NCI-H2196 treated with DMSO at 0.1 percent for 48 hours (cell line): ENCODE measurements around the gene LCE2A.
"Not testable (repeated sequence)": the region's sequence is repeated elsewhere in the genome, so short reads cannot be mapped to it uniquely, and the experiment has no call there.

ENCODE experiments used
- DNase-seq: peaks from one replicate; lab custom pipeline; 2025; ENCODE audit not compliant: unreplicated experiment; lab: John Stamatoyannopoulos, UW

LCE2A gene

GRCh38 chr1:152697701-152698600, at the start of gene LCE2A:
Gene LCE2A (plus strand): TSS chr1:152698345. CDS start chr1:152698902, 557 bp downstream.
- no peak for DNase-seq

GRCh38 chr1:152654110-152654509, 44.0 kb upstream of the LCE2A start:
- DNase-seq, result peak; percentile 2

GRCh38 chr1:152656459-152656858, 41.7 kb upstream of the LCE2A start:
- no peak for DNase-seq

- DNase-seq, result no peak
Measured at GRCh38 chr1:152657677-152658076, 40.5 kb upstream of the LCE2A start.

GRCh38 chr1:152658649-152659048, 39.5 kb upstream of the LCE2A start:
- DNase-seq, result no peak

GRCh38 chr1:152663098-152663497, 35.0 kb upstream of the LCE2A start, which contains the start of gene LCE2D:
Gene LCE2D (plus strand): TSS chr1:152663380. CDS start chr1:152664106, 726 bp downstream.
- no peak for DNase-seq

GRCh38 chr1:152666171-152666570, 32.0 kb upstream of the LCE2A start:
- DNase-seq, result not testable (repeated sequence)

- no peak for DNase-seq
Measured at GRCh38 chr1:152667648-152668047, 30.5 kb upstream of the LCE2A start.

- no peak for DNase-seq
Measured at GRCh38 chr1:152673016-152673415, 25.1 kb upstream of the LCE2A start.

GRCh38 chr1:152674983-152675382, 23.2 kb upstream of the LCE2A start, which contains the start of gene LCE2C:
Gene LCE2C (plus strand): TSS chr1:152675279. CDS start chr1:152676016, 737 bp downstream.
- DNase-seq, result not testable (repeated sequence)

- DNase-seq, result no peak
Measured at GRCh38 chr1:152679459-152679858, 18.7 kb upstream of the LCE2A start.

- DNase-seq, result no peak
Measured at GRCh38 chr1:152681616-152682015, 16.5 kb upstream of the LCE2A start.

GRCh38 chr1:152683846-152684245, 14.3 kb upstream of the LCE2A start:
- no peak for DNase-seq

GRCh38 chr1:152685823-152686222, 12.3 kb upstream of the LCE2A start, which contains the start of gene LCE2B:
Gene LCE2B (plus strand): TSS chr1:152686123. CDS start chr1:152686844, 721 bp downstream.
- DNase-seq, result not testable (repeated sequence)

- DNase-seq, result no peak
Measured at GRCh38 chr1:152699746-152700145, 1.6 kb downstream of the LCE2A start.

- DNase-seq, result no peak
Measured at GRCh38 chr1:152707860-152708259, 9.7 kb downstream of the LCE2A start, which contains the start of gene LCE4A. Gene LCE4A (plus strand): TSS chr1:152708160. CDS start chr1:152709076, 916 bp downstream.

- DNase-seq, result no peak
Measured at GRCh38 chr1:152718238-152718637, 20.1 kb downstream of the LCE2A start.

- no peak for DNase-seq
Measured at GRCh38 chr1:152725261-152725660, 27.1 kb downstream of the LCE2A start.

GRCh38 chr1:152728986-152729385, 30.8 kb downstream of the LCE2A start:
- DNase-seq, result no peak

GRCh38 chr1:152735648-152736047, 37.5 kb downstream of the LCE2A start:
- no peak for DNase-seq

- no peak for DNase-seq
Measured at GRCh38 chr1:152737997-152738396, 39.9 kb downstream of the LCE2A start.

GRCh38 chr1:152739841-152740240, 41.7 kb downstream of the LCE2A start:
- DNase-seq, result no peak
